ENCODE measurements around the gene NHSL2. TPM values are rescaled to one million over a fixed set of nuclear protein-coding genes. Genes with fewer than 3 reads are reported as not detected.
A peak's percentile ranks its signal among the peaks of the same experiment; 100 is the strongest.
"Not testable (repeated sequence)": the region's sequence is repeated elsewhere in the genome, so short reads cannot be mapped to it uniquely, and the experiment has no call there.

The NHSL2 gene
- total RNA-seq, 1 donor from 2014 or later: 0.45 TPM

DNA sequence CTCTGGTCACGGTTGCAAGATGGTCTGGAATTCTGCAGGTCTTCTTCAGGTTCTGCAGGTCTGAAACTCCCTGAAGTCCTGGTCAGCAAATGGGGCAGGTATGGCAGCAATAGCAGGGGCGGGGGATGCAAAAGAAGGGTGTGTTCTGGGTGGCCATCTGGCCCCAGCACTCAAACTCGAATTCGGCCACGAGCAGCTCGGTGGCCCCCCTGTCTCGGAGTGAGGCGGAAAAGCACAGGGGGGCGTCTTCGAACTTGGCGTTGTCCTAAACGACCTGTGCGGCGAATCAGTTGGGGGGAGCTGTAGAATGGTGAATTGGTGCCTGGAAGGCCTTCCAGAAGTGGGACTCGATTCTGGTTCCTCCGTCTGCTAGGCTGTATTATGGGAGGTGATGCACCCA is 219.0 kb downstream of the NHSL2 start:
- no peak for DNase-seq (ENCODE audit: low read depth)

DNA sequence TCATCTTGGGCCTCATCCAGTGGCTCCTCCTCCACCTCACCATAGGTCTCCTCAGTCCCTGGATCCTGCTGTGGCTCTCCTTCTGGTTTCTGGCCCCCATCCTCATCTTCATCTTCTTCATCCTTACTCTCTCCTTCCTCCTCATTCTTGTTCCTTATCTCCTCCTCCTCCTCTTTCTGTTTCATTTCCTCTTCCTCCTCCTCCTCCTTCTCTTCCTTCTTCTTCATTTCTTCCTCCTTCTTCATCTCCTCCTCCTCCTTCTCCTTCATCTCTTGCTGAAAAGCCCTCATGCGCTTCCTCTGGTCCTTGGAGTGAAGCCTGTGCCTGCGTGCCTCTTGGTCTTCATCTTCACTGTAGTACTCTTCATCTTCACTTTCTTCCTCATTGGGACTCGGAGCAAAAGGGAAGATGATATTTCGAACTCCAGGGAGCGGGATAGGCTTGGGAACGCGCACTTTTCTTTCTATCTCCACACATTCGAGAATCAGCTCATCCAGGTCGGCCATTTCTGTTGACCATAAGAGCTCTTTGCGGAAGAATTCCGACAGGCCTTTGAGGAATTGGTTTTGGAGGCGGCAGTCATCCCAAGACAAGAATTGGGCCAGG is 219.6 kb downstream of the NHSL2 start:
- no peak for DNase-seq (ENCODE audit: low read depth)

DNA sequence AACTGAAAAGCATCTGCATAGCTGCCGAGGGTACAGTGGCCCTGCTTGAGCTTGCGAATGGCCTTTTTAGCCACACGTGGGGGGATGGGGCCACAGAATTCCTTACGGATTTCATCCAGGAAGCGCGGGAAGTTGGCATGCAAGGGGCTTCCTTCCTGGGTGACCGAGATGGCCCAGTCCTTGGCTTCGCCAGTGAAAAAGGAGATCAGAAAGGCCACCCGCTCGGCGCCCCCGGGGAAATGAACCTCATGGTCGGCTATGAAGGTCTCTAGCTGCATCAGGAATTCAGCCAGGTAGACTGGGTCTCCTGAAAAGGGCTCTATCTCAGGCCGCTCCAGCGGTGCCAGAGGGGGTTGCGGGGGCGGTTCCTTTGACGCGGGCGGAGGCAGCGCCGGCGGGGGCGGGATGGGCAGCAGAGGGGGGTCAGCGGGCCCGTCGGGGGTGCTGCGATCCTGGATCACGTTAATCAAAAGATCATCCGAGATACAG is 220.2 kb downstream of the NHSL2 start:
- DNase-seq (ENCODE audit: low read depth): no peak

DNA sequence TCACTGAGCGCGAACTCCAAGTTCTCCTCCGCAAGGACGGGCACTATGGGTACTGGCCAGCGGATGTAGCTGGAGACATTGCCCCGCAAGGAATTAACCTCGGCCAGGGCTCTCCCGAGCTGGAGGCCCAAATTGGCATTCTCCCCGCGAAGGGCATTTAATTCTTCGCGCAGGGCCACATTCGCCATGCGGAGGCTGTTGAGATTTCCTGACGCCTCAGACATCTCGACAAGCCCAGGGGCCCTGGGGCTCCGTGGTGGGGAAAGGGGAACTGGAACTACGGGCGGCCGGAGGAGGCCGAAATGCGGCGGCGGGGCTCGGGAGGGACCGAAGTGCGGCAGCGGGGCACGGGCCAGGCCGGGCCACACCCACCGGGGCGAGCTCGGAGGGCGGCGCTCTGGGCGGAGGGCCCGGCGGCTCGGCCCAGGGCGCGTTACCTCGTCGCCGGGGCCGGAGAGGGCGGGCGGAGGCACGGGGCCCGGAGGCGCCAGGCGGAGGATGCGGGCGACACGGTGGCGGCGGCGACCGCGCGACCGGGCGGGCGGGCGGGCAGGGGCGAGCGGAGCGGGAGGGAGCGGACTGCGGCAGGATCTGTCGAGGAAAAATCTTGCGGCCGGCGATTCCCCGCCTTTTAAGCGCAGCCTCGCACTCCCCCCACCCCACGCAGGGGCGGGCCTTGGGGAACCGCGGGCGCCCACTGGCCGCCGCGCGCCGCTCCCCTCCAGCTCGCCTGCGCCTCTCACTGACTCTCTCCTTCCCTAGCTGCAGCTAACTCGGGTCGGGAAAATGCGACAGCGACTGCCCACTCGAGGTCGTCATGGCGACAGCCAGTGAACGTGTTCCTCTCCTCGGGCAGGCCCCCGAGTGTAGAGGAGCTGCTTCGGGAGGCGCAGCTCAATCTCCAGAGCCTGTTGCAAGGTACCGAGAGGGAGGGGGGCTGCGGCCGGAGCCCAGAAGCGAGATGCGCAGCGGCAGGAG is 221.0 kb downstream of the NHSL2 start, which contains the start of gene RTL5:
TSS of gene RTL5 (minus strand) at position 599 of the 978 bp plus-strand sequence.
- peak; percentile 54 for DNase-seq (ENCODE audit: low read depth)

DNA sequence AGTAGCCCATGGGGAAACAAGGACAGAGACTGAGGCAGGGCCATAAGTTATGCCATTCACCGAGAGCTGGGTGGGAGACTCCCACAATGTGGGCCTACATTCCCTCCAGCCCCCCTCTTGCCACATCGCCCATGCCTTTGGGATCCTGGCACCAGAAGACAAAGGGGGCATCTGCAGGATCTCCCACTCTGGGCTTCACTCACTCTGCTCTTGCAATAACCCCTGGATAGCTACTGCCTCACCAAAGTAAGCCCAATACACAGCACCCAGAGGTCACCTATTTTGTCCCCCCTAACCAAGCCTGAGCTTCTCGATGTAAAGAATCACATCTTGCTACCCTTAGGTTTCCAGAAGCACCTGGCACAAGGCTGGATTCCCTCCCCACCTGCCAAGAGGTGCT is 221.8 kb downstream of the NHSL2 start:
- no peak for DNase-seq (ENCODE audit: low read depth)

DNA sequence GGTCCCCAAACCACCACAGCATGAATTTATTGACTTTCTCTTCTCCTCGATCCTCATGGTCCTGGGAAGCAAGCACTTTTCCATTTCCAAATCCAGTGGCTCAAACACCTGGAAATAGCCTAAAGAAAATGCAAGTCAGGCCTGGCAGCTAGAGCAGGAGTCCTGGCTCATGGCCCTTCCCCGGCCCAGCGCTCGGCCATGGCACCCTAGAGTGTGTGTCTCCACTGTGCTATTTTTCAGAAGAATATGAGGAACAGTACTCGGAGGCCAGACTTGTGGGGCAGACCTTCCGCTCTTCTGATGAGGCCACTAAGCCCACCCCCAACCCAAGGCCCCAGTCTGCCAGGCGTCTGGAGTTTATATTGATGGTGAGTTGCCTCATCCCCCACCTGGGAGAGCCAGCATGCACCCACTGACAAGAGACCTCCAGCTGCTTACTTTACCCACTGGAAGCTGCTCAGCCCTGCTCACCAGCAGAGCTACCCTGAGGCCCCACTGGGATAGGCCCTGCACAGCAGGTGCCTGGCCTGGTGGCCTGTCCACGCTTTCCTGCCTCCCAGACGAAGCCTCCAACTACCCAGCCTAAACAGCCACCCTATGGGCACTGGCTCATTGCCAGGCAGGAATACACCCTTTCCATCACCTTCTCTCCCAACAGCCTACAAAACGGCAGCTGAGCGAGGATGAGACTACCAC is 223.4 kb downstream of the NHSL2 start:
- DNase-seq (ENCODE audit: low read depth): no peak

DNA sequence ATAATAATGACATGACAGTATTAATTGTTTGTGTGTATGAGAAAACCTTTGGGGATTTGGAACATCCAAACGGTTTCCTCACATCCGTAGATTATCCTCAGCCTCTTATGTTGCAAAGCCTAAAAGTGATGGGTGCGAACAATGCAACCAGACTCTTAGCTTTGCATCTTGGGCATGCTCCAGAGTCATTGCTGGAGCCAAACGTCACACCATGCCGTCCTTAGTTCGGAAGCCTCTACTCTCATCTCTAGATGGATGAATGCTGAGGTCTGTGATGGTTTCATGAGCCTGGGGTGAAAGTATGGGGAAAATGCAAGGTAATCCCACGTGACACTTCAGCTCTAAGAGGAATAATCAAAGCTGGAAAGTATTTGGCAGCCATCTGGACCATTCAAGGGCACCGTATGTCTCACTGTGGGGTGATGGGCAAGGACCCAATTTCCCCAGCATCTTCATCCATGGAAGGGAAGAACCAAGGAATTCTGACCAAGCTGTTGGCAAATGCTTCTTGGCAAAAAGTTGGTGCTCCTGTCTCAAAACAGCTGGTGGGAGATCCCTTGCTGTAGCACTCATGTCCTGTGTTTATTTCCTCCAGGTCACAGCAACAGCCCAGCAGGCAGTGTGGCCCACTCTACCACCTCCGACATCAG is 227.3 kb downstream of the NHSL2 start:
- no peak for DNase-seq (ENCODE audit: low read depth)

DNA sequence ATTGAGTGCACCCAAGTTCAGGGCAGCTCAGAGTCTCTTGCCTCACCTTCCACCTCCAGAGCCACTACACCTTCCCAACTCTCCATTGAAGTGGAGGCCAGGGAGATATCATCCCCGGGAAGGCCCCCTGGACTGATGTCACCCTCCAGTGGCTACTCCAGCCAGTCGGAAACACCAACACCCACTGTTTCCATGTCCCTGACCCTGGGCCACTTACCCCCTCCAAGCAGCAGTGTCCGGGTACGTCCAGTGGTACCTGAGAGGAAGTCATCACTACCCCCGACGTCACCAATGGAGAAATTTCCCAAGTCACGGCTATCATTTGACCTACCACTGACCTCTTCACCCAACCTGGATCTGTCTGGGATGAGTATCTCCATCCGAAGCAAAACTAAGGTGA is 228.9 kb downstream of the NHSL2 start:
- DNase-seq (ENCODE audit: low read depth): no peak

DNA sequence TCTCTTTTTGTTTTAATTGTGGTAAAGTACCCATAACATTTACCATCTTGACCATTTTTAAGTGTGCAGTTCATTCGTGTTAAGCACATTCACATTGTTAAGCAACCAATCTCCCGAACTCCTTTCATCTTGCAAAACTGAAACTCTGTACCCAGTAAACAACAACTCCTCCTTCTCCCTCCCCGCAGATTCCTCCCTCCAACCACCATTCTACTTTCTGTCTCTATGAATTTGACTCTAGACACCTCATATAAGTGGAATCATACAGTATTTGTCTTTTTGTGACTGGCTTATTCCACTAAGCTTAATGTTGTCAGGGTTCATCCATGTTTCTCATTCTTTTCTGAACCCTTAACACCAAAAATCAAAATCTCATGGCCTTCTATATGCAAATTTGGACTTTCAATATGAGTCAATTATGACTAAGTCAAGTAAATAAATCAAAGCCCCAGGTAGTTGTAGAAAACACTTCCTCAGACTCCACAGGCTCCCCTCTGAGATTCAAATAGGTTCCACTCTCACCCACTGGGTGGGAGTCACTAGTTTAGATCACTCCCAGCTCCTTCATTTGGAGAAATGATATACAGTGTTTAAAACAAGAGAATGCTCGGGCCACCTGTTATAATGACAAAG is 230.8 kb downstream of the NHSL2 start:
- DNase-seq (ENCODE audit: low read depth): no peak

DNA sequence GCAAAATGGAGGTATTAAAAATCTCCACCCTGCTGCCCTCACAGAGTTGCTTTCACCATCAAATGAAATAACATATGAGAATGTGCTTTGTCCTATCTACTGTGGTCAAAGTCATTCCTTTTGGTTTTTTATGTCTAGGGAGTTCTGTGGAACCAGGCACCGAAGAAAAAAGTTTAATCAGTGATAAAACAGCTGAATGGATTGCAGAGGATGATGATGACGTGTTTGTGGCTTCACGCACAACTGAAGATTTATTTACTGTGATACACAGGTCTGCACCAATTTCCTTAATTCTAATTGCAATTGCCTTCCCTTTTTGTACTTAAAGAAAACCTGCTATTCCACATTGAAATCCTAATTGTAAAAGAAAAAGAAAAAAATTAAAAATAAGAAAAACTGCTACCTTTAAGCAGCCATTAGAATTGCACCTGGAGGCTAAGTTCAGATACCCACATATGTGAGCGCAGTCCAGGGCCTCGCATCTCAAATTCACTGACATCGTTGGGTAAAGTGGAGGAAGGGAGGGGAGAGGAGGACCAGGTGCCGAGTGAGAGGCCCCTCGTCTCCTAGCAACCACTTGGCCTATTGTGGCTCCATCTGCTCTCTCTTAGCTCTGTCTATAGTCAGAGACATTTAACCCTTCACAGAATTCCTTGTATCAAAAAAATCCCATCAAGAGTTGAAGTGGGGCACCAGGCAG is 231.6 kb downstream of the NHSL2 start:
- no peak for DNase-seq (ENCODE audit: low read depth)

DNA sequence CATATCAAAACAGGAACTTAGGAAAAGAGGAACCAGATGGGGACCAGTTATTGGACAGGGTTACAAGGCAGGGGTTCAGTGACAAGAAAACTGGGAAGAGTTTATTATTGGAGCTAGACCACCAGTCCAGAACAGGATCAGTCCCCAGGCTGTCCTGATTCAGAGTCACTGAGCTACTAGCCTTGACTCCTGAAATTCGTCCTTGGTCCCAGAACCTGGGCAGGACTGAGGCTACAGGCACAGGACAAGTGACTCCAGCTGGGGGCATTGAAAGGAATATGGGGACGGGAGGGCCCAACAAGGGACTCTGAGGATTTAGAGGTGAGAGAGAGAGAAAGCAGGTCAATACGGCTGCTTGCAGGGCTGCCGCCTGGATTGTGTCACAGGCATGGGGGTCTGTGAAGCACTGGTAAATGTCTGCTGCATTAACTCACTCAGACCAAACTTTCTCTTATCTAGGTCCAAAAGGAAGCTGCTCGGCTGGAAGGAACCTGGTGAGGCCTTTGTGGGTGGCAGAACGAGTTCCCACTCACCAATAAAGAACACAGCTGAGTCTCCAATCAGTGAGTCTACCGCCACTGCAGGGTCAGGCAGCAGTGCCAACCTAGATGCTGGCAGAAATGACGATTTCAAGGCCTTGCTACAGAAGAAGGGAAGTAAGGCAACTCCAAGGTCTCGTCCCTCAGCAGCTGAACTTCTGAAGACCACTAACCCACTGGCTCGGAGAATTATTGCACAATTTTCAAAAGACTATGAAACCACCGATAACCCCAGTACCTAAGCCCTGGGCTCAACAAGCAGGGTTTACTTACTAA is 232.4 kb downstream of the NHSL2 start:
- DNase-seq (ENCODE audit: low read depth): no peak

DNA sequence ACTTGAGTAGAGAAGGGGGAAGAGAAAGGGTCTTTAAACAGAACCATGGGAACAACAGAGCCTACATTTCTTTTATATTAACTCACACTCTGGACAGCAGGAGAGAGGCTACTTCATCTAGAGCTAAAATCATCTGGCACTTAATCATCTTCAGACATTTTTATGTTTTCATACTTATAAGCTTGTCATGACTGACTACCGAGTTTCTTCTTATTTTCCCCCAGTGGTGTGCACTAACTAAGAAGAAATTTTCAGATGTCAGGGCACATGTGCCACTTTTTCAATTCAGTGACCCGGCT is 232.9 kb downstream of the NHSL2 start:
- no peak for DNase-seq (ENCODE audit: low read depth)

DNA sequence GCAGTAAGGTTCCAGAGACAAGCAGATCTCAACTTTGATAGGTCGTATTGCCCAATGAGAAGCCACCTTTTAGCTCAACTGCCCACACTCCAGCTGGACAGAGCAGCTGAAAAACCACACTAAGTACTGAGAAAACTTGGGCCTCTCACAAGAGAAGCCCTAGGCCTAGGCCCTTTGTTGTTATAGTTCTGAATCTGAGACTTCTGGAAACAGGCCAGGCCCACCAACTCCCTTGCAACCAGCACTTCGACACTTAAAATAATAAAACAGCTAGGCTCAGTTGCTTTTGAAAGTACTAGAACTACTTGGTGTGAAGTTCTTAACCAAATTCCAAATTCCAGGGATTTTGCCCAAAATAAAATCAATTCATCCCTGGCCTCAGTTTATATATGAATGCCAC is 234.5 kb downstream of the NHSL2 start:
- no peak for DNase-seq (ENCODE audit: low read depth)

DNA sequence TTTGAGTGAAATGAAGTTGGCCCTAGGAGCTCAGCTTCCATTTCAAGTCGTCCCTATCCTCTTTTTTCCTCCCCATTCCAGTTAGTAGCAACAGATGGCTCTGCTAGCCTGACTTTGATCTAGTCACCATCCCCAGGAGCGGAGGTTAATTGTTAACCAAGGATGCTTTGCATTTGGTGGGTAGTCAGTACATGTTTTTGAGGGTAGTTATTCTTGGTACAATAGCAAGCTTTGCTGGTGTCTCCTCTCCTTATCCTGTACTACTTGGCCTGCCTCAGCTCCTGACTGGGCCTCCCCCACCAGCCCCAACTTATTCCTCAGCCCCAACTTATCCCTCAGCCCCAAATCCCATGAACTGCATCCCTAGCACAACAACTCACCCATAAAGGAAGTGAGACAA is 235.9 kb downstream of the NHSL2 start:
- no peak for DNase-seq (ENCODE audit: low read depth)

DNA sequence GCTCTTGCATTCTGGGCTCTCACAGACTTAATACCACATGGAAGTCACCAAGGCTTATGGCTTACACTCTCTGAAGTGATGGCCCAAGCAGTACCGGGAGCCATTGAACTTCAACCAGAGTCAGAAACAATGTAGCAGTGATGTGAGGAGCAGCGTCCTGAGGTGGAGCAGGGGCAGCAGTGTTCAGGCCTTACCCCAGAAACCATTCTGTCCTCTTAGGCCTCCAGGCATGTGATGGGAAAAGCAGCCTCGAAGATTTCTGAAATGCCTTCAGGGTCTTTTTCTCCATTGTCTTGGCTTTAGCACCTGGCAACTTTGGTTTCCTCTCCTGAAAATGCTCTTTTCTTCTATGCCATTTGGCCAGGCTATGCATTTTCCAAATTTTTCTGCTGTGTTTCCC is 248.1 kb downstream of the NHSL2 start:
- no peak for DNase-seq (ENCODE audit: low read depth)

DNA sequence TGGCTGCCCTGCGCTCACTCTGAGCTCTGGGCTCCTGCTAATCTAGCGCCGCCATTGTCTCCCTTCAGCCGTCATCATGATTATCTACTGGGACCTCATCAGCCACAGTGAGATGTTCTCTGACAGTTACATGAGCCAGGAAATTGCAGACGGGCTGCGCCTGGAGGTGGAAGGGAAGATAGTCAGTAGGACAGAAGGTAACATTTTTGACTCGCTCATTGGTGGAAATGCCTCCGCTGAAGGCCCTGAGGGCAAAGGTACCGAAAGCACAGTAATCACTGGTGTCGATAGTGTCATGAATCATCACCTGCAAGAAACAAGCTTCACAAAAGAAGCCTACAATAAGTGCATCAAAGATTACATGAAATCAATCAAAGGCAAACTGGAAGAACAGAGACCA is 249.1 kb downstream of the NHSL2 start:
- DNase-seq (ENCODE audit: low read depth): no peak

DNA sequence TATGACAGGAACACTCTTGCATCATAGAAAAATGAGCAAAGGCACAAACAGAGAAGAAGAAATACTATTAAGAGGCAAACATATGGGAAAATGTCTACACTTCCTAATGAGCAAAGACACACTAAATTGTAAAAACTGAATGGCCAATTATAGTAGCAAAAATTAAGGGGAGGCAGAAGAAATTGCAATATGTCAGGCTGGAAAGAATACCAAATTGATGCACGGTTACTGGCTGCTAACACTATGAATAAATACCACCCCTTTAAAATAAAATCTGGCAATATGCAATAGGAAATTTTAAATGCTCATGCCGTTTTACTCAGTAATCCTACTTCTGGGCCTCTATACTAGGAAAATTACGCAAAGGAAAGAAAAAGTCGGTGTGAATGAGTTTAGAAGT is 254.9 kb downstream of the NHSL2 start:
- no peak for DNase-seq (ENCODE audit: low read depth)

DNA sequence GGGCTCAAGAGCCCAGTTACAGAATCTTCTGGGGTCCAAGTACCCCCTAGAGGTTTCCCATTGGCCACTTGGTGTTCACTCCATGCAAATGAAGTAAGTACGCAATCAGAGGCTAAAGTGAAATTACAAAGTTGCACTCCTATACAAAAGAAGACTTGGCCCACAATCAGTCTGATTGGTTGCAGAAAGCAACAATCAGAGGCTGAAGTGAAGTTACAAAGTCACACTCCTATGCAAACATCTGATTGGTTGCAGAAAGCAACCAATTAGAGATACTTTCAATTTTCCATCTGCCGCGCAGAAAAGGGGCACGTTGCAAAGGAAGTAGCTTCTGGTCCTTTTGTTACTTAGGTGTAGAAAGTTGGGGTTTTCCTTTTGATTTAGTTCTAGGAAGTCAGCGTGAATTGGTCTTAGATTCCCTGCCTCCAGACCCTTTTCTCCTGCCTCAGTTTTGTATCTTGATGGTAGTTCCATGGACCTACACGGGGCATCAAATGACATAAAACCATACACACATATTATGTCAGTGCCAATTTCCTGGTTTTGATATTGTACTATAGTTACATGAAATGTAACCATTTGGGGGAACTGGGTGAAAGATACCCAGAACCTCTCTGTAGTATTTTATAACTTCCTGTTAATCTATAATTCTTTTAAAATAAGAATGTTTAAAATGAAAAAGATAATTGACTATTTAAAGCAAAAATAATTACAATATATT is 258.5 kb downstream of the NHSL2 start:
- no peak for DNase-seq (ENCODE audit: low read depth)

DNA sequence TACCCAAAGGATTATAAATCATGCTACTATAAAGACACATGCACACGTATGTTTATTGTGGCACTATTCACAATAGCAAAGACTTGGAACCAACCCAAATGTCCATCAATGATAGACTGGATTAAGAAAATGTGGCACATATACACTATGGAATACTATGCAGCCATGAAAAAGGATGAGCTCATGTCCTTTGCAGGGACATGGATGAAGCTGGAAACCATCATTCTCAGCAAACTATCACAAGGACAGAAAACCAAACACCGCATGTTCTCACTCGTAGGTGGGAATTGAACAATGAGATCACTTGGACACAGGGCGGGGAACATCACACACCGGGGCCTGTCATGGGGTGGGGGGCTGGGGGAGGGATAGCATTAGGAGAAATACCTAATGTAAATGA is 265.6 kb downstream of the NHSL2 start:
- DNase-seq (ENCODE audit: low read depth): not testable (repeated sequence)
